Panc1 (cell line): ENCODE data around the gene LDLRAD4. TPM values are rescaled to one million over a fixed set of nuclear protein-coding genes. Genes with fewer than 3 reads are reported as not detected.

Experiments
- ATAC-seq: fragments of 200-7000 bp; cut with Tn5 transposase; 2 replicates; pipeline ENCODE4 v1.9.1; 2020; ENCODE audit warnings: mild to moderate bottlenecking, moderate library complexity
- BruUV-seq: library from RNA; stranded (reverse); fragments of 400-500 nt; replicated peaks from 2 replicates; lab custom pipeline; 2021; lab: Mats Ljungman, UMichigan
- CTCF ChIA-PET: fragments of 300-600 bp; sonication (Branson Sonifier 250); formaldehyde crosslinking; loops from one replicate; lab custom pipeline; 2022; ENCODE audit warnings: antibody characterized with exemption; lab: Charles Lee
- POLR2A ChIA-PET: fragments of 300-600 bp; sonication (Branson Sonifier 250); formaldehyde crosslinking; loops from one replicate; lab custom pipeline; 2022; ENCODE audit warnings: antibody characterized with exemption; lab: Charles Lee
- DNase-seq: peaks from one replicate; pipeline ENCODE4 v3.0.0-alpha.2; 2010; ENCODE audit warnings: low read depth, low spot score
- H3K27ac ChIP-seq: 2 replicates; pipeline ENCODE4 v1.5.1; 2011; ENCODE audit warnings: mild to moderate bottlenecking, low read length, inconsistent platforms
- H3K27me3 ChIP-seq: fragments of 200-500 bp; sonication (Bioruptor generic); 2 replicates; pipeline ENCODE4 v1.6.0; 2014; ENCODE audit warnings: low read length, inconsistent platforms; ENCODE audit not compliant: control insufficient read depth, insufficient read depth
- H3K36me3 ChIP-seq: fragments of 200-500 bp; sonication (Bioruptor generic); 2 replicates; pipeline ENCODE4 v1.5.1; 2014; ENCODE audit warnings: inconsistent platforms, mild to moderate bottlenecking, low read length, moderate library complexity; ENCODE audit not compliant: control insufficient read depth, insufficient read depth
- H3K4me1 ChIP-seq: 2 replicates; pipeline ENCODE4 v1.5.1; 2011; ENCODE audit warnings: inconsistent platforms, mild to moderate bottlenecking, low read length, moderate library complexity; ENCODE audit not compliant: control insufficient read depth, insufficient read depth
- H3K4me3 ChIP-seq, 2 experiments: 2 replicates each; pipeline ENCODE4 v1.5.1; 2011 to 2012; ENCODE audit warnings: low read depth in 2 of 2, low read length in 2 of 2, mild to moderate bottlenecking in 2 of 2, inconsistent platforms in 1 of 2, moderate library complexity in 1 of 2
- H3K9me3 ChIP-seq: fragments of 200-500 bp; sonication (Bioruptor generic); 2 replicates; pipeline ENCODE4 v1.5.1; 2014; ENCODE audit warnings: low read depth, mild to moderate bottlenecking, inconsistent platforms, low read length, moderate library complexity; ENCODE audit not compliant: control insufficient read depth, insufficient read depth
- POLR2AphosphoS5 ChIP-seq: IDR thresholded peaks from 2 replicates; pipeline ENCODE4 v1.6.1; 2012; ENCODE audit warnings: mild to moderate bottlenecking, low read depth, low read length, moderate library complexity
- SIN3A ChIP-seq: IDR thresholded peaks from 2 replicates; pipeline ENCODE4 v1.6.1; 2012; ENCODE audit warnings: low read depth, mild to moderate bottlenecking, low read length, moderate library complexity, borderline replicate concordance; ENCODE audit not compliant: insufficient read depth
- TCF7L2 ChIP-seq: IDR thresholded peaks from 2 replicates; pipeline ENCODE4 v1.6.1; 2011; ENCODE audit warnings: mild to moderate bottlenecking, low read depth, low read length, inconsistent platforms
- in situ Hi-C: cut with HindIII; loops from 2 replicates; pipeline ENCODE4 v1.10.0; 2016; ENCODE audit warnings: low sequenced_read_pairs, low pct_unique_long_range_greater_than_20kb
- intact Hi-C: fragments of 100-400 bp; cut with micrococcal nuclease; formaldehyde crosslinking; loops from one replicate; pipeline ENCODE4 v1.10.0; 2022; ENCODE audit not compliant: unreplicated experiment
- total RNA-seq: library from RNA; stranded (reverse); gene quantifications from one replicate; pipeline ENCODE4 v1.2.1, GENCODE V29; 2021; ENCODE audit not compliant: unreplicated experiment
- TF ChIP-seq, protein P1 (sequence below): fragments of 450-650 bp; IDR thresholded peaks from 2 replicates; pipeline ENCODE4 v1.5.1; 2017; ENCODE audit warnings: mild to moderate bottlenecking
- TF ChIP-seq, protein P2 (sequence below), 2 experiments: IDR thresholded peaks; 2 replicates each; pipeline ENCODE4 v1.6.1; 2011 to 2012; ENCODE audit warnings: low read depth in 2 of 2, control low read depth in 1 of 2, low read length in 1 of 2, mild to moderate bottlenecking in 1 of 2, moderate library complexity in 1 of 2; ENCODE audit not compliant: insufficient read depth in 1 of 2

The LDLRAD4 gene
- total RNA-seq, 1 experiment from 2014 or later = 0.28 TPM

DNA sequence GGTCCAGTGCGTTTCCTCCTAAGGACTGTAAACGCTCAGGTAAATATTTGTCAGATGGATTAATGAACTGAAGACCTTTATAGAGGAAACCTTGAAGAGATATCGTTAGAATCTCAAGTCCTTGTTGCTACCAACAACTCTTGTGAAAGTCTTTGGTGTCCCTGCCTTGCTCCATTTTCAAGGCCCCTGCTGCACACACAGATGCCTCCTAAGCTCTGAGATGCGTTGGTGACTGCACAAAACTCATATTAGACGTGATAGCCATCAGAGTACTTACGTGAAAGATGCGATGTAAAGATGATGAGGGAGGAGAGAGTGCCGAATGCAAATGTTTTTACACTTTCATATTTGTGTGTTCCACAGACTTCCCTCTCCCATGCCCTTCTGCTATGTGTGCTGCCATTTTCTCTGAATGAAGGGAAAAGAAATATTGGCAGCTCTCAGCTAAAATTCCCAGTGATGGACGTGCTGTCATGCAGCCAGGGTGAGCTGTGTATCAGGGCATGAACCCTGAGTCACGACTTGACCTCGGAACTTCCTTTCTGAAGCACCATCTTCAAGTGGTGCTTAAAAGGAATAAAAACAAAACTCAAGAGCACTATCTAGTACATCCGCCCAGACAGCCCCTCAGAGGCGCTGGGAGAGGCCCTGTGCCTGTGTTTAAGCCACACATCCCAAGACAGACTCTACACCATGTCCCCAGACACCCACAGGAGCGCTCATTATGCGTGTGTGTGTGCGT lies 390.4 kb downstream of the LDLRAD4 start:
- no peak overlapping the region for H3K4me3 ChIP-seq
- in situ Hi-C loops = no loop called here
- no peaks in the 10 kb centered on the region for H3K4me1 ChIP-seq
- H3K27ac ChIP-seq = no peak overlapping the region
- ChIA-PET CTCF (no interaction called here), POLR2A (no interaction called here)
- no peaks in the 10 kb centered on the region for H3K36me3 ChIP-seq
- H3K9me3 ChIP-seq = no peaks in the 10 kb centered on the region
- no TSS peak for BruUV-seq
- ATAC-seq (no peak), DNase-seq (no peak)
- peaks cover 5% of the 10 kb centered on the region; the same call in 1 of the 2 replicates for H3K27me3 ChIP-seq
- TF ChIP-seq, protein P1, sequence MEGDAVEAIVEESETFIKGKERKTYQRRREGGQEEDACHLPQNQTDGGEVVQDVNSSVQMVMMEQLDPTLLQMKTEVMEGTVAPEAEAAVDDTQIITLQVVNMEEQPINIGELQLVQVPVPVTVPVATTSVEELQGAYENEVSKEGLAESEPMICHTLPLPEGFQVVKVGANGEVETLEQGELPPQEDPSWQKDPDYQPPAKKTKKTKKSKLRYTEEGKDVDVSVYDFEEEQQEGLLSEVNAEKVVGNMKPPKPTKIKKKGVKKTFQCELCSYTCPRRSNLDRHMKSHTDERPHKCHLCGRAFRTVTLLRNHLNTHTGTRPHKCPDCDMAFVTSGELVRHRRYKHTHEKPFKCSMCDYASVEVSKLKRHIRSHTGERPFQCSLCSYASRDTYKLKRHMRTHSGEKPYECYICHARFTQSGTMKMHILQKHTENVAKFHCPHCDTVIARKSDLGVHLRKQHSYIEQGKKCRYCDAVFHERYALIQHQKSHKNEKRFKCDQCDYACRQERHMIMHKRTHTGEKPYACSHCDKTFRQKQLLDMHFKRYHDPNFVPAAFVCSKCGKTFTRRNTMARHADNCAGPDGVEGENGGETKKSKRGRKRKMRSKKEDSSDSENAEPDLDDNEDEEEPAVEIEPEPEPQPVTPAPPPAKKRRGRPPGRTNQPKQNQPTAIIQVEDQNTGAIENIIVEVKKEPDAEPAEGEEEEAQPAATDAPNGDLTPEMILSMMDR = no peak
- no peak for TF ChIP-seq SIN3A
- no peak for TF ChIP-seq POLR2AphosphoS5
- TF ChIP-seq, protein P2, sequence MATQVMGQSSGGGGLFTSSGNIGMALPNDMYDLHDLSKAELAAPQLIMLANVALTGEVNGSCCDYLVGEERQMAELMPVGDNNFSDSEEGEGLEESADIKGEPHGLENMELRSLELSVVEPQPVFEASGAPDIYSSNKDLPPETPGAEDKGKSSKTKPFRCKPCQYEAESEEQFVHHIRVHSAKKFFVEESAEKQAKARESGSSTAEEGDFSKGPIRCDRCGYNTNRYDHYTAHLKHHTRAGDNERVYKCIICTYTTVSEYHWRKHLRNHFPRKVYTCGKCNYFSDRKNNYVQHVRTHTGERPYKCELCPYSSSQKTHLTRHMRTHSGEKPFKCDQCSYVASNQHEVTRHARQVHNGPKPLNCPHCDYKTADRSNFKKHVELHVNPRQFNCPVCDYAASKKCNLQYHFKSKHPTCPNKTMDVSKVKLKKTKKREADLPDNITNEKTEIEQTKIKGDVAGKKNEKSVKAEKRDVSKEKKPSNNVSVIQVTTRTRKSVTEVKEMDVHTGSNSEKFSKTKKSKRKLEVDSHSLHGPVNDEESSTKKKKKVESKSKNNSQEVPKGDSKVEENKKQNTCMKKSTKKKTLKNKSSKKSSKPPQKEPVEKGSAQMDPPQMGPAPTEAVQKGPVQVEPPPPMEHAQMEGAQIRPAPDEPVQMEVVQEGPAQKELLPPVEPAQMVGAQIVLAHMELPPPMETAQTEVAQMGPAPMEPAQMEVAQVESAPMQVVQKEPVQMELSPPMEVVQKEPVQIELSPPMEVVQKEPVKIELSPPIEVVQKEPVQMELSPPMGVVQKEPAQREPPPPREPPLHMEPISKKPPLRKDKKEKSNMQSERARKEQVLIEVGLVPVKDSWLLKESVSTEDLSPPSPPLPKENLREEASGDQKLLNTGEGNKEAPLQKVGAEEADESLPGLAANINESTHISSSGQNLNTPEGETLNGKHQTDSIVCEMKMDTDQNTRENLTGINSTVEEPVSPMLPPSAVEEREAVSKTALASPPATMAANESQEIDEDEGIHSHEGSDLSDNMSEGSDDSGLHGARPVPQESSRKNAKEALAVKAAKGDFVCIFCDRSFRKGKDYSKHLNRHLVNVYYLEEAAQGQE (IDR thresholded peaks at IDR 0.05; ENCODE audit: insufficient read depth in 1 of 2, low read depth in 2 of 2, low read length in 1 of 2) = no peak
- TF ChIP-seq TCF7L2 = no peak
- intact Hi-C loops = no loop called here

DNA sequence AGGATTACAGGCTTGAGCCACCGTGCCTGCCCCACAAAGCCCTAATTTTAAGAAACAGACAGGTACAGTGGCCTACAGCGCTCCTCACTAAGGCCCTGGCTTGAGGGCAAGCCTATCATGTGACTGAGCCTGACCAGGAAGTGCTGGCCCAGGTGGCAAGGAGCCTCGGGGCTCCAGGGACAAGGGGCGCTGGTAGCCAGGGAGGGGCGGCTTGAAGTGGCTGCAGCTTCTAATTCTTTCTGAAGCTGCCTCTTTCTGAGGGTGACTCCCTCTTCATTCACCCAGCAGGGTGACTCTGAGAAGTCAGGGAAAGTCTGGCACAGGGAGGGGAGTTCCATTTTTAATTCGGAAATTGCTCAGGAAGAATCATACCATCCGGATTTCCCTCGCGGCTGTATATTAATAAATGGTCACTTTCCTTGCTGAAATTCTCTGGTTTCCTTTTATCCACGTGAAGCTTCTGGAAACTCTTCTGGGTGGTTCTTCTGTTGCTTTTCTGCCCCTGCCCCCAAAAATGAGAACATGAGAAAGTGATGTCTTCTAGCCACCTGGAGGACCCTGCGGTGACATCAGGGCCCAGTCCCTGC lies 392.1 kb downstream of the LDLRAD4 start:
- BruUV-seq = no TSS peak
- POLR2A ChIA-PET = no interaction called here
- Histone ChIP-seq H3K27me3 (peaks cover 8% of the 10 kb centered on the region; the same call in 1 of the 2 replicates), H3K4me1 (no peaks in the 10 kb centered on the region), H3K27ac (no peak overlapping the region), H3K4me3 (no peak overlapping the region), H3K9me3 (no peaks in the 10 kb centered on the region), H3K36me3 (no peaks in the 10 kb centered on the region)
- ATAC-seq (no peak), DNase-seq (no peak)
- CTCF ChIA-PET = no interaction called here
- in situ Hi-C loops (no loop called here), intact Hi-C loops (no loop called here)
- TF ChIP-seq, protein P2 (IDR thresholded peaks at IDR 0.05; ENCODE audit: insufficient read depth in 1 of 2, low read depth in 2 of 2, low read length in 1 of 2) = no peak
- TF ChIP-seq, protein P1 = no peak
- TF ChIP-seq POLR2AphosphoS5 (no peak), TCF7L2 (no peak), SIN3A (no peak)
